IMR-90 (cell line): ENCODE results near the gene CCNQ. TPM values are rescaled to one million over a fixed set of nuclear protein-coding genes. Genes with fewer than 3 reads are reported as not detected.

Experiments
- ATAC-seq: fragments of 200-7000 bp; cut with Tn5 transposase; 2 replicates; pipeline ENCODE4 v1.9.1; 2020; ENCODE audit warnings: low read depth, mild to moderate bottlenecking, moderate library complexity
- BruUV-seq: library from RNA; stranded (reverse); fragments of 400-500 nt; replicated peaks from 2 replicates; lab custom pipeline; 2021; lab: Mats Ljungman, UMichigan
- CTCF ChIA-PET: fragments of 300-600 bp; formaldehyde crosslinking; extraction: SDS; loops from one replicate; lab custom pipeline; 2021; ENCODE audit warnings: antibody characterized with exemption; lab: Yijun Ruan, JAX
- POLR2A ChIA-PET: fragments of 300-600 bp; sonication (Branson Sonifier 250); formaldehyde crosslinking; loops from one replicate; lab custom pipeline; 2022; ENCODE audit warnings: antibody characterized with exemption; ENCODE audit not compliant: unreplicated experiment; lab: Charles Lee
- DNase-seq: peaks from one replicate; pipeline ENCODE4 v3.0.0; 2013
- H2AFZ ChIP-seq: replicated peaks from 2 replicates; pipeline ENCODE3; 2013; ENCODE audit warnings: low read length, mild to moderate bottlenecking; ENCODE audit not compliant: poor library complexity
- H2AK5ac ChIP-seq: 2 replicates; pipeline ENCODE4 v1.6.1; 2013; ENCODE audit warnings: low read depth, low read length, inconsistent platforms
- H2AK9ac ChIP-seq: replicated peaks from 2 replicates; pipeline ENCODE3; 2013; ENCODE audit warnings: mild to moderate bottlenecking, low read depth, low read length, moderate library complexity; ENCODE audit not compliant: poor library complexity
- H2BK120ac ChIP-seq: 2 replicates; pipeline ENCODE4 v1.6.1; 2013; ENCODE audit warnings: low read depth, low read length, inconsistent platforms
- H2BK15ac ChIP-seq: 3 replicates; pipeline ENCODE4 v1.6.1; 2013; ENCODE audit warnings: low read depth, low read length, inconsistent platforms
- H2BK20ac ChIP-seq: 2 replicates; pipeline ENCODE4 v1.6.1; 2013; ENCODE audit warnings: low read depth, mild to moderate bottlenecking, inconsistent platforms, low read length, moderate library complexity
- H2BK5ac ChIP-seq: 2 replicates; pipeline ENCODE4 v1.6.1; 2013; ENCODE audit warnings: mild to moderate bottlenecking, low read depth, low read length, inconsistent platforms; ENCODE audit not compliant: poor library complexity, severe bottlenecking
- H3K14ac ChIP-seq: replicated peaks from 2 replicates; pipeline ENCODE4 v1.6.1; 2013; ENCODE audit warnings: low read depth, low read length, inconsistent platforms
- H3K18ac ChIP-seq: 2 replicates; pipeline ENCODE4 v1.6.1; 2013; ENCODE audit warnings: low read depth, low read length, control low read depth
- H3K23ac ChIP-seq: 2 replicates; pipeline ENCODE4 v1.6.1; 2013; ENCODE audit warnings: low read depth, low read length, inconsistent platforms
- H3K27ac ChIP-seq: 2 replicates; pipeline ENCODE4 v1.5.1; 2013; ENCODE audit warnings: mild to moderate bottlenecking, control low read depth, low read length; ENCODE audit not compliant: insufficient read depth
- H3K27me3 ChIP-seq: 2 replicates; pipeline ENCODE4 v1.6.1; 2013; ENCODE audit warnings: low read length; ENCODE audit not compliant: control insufficient read depth, insufficient read depth
- H3K36me3 ChIP-seq: 2 replicates; pipeline ENCODE4 v1.6.1; 2013; ENCODE audit warnings: low read length, mixed read lengths; ENCODE audit not compliant: control insufficient read depth, insufficient read depth
- H3K4ac ChIP-seq: 2 replicates; pipeline ENCODE4 v1.6.1; 2013; ENCODE audit warnings: low read depth, low read length, inconsistent platforms
- H3K4me1 ChIP-seq: 2 replicates; pipeline ENCODE4 v1.6.1; 2013; ENCODE audit warnings: low read length, mixed read lengths; ENCODE audit not compliant: control insufficient read depth, insufficient read depth
- H3K4me2 ChIP-seq: 2 replicates; pipeline ENCODE4 v1.6.1; 2013; ENCODE audit warnings: low read depth, mild to moderate bottlenecking, control low read depth, low read length, moderate library complexity
- H3K4me3 ChIP-seq: 2 replicates; pipeline ENCODE4 v1.5.1; 2013; ENCODE audit warnings: low read depth, mild to moderate bottlenecking, control low read depth, low read length, moderate library complexity; ENCODE audit not compliant: insufficient read depth
- H3K56ac ChIP-seq: 2 replicates; pipeline ENCODE4 v1.6.1; 2013; ENCODE audit warnings: low read length, inconsistent platforms; ENCODE audit not compliant: insufficient read depth; ENCODE audit errors: extremely low read depth
- H3K79me1 ChIP-seq, 2 experiments: 2 replicates each; pipeline ENCODE4 v1.6.1; 2013; ENCODE audit warnings: low read length in 2 of 2, inconsistent platforms in 1 of 2, low read depth in 1 of 2
- H3K9ac ChIP-seq: 2 replicates; pipeline ENCODE4 v1.6.1; 2013; ENCODE audit warnings: low read depth, low read length, control low read depth
- H3K9me1 ChIP-seq: 2 replicates; pipeline ENCODE4 v1.6.1; 2013; ENCODE audit warnings: low read length, inconsistent platforms; ENCODE audit not compliant: insufficient read depth
- H3K9me3 ChIP-seq: 2 replicates; pipeline ENCODE4 v1.6.1; 2013; ENCODE audit warnings: low read length; ENCODE audit not compliant: control insufficient read depth, insufficient read depth
- H4K20me1 ChIP-seq: 2 replicates; pipeline ENCODE4 v1.6.1; 2013; ENCODE audit warnings: low read length, inconsistent platforms; ENCODE audit not compliant: insufficient read depth
- H4K5ac ChIP-seq: 2 replicates; pipeline ENCODE4 v1.6.1; 2013; ENCODE audit warnings: mild to moderate bottlenecking, low read depth, low read length, control low read depth
- H4K8ac ChIP-seq, 2 experiments: 2 replicates each; pipeline ENCODE4 v1.6.1; 2013; ENCODE audit warnings: low read depth in 2 of 2, low read length in 2 of 2, control low read depth in 1 of 2, inconsistent platforms in 1 of 2
- H4K91ac ChIP-seq: 2 replicates; pipeline ENCODE4 v1.6.1; 2013; ENCODE audit warnings: low read depth, low read length, inconsistent platforms; ENCODE audit not compliant: insufficient read depth
- ELK1 ChIP-seq: fragments of 150-350 bp; IDR thresholded peaks from 2 replicates; pipeline ENCODE4 v1.6.1; 2016; ENCODE audit warnings: low read depth, mild to moderate bottlenecking, low read length, moderate library complexity, borderline replicate concordance
- FOS ChIP-seq: fragments of 150-350 bp; IDR thresholded peaks from 2 replicates; pipeline ENCODE4 v1.6.1; 2016; ENCODE audit warnings: low read depth, low read length
- POLR2A ChIP-seq: IDR thresholded peaks from 2 replicates; pipeline ENCODE4 v1.6.1; 2012; ENCODE audit warnings: mild to moderate bottlenecking, low read depth, low read length
- RFX5 ChIP-seq: IDR thresholded peaks from 2 replicates; pipeline ENCODE4 v1.8.0; 2012; ENCODE audit warnings: low read depth, mild to moderate bottlenecking, low read length, moderate library complexity
- SMC3 ChIP-seq: fragments of 150-350 bp; IDR thresholded peaks from 2 replicates; pipeline ENCODE4 v1.6.1; 2016; ENCODE audit warnings: low read depth, mild to moderate bottlenecking, antibody characterized with exemption, low read length, moderate library complexity
- WGBS, 2 experiments: methylation state at CpG; one replicate each; pipeline versions ENCODE4 v1.1.5 to v1.1.7; 2013; ENCODE audit warnings: missing lambda C conversion rate in 2 of 2; ENCODE audit not compliant: insufficient read length in 1 of 2; ENCODE audit errors: extremely low coverage in 2 of 2; 5-methylcytosine and 5-hydroxymethylcytosine counted together
- dilution Hi-C: fragments of 300-500 bp; cut with HindIII; formaldehyde crosslinking; loops from one replicate; pipeline ENCODE4 v1.14.3; 2018; ENCODE audit warnings: low sequenced_read_pairs; ENCODE audit not compliant: unreplicated experiment
- in situ Hi-C: fragments of 300-500 bp; cut with MboI; formaldehyde crosslinking; loops from 3 replicates; pipeline ENCODE4 v1.14.3; 2019; ENCODE audit warnings: low sequenced_read_pairs, inconsistent platforms, mixed read lengths
- intact Hi-C: fragments of 100-400 bp; cut with micrococcal nuclease; formaldehyde crosslinking; loops from 2 replicates; pipeline ENCODE4 v1.10.0; 2022
- polyA plus RNA-seq, 3 experiments: library from polyadenylated mRNA; depleted of rRNA; stranded (reverse); fragments of >200 nt; gene quantifications; 2 replicates each; pipeline ENCODE4 v1.2.3, GENCODE V29; 2012; ENCODE audit warnings: low replicate concordance in 1 of 3
- total RNA-seq: library from RNA; depleted of rRNA; stranded (reverse); fragments of >200 nt; gene quantifications from 2 replicates; pipeline ENCODE4 v1.2.3, GENCODE V29; 2012
- TF ChIP-seq, protein P1 (sequence below): fragments of 150-350 bp; IDR thresholded peaks from 2 replicates; pipeline ENCODE4 v1.6.1; 2017; ENCODE audit warnings: mild to moderate bottlenecking, antibody characterized with exemption, low read length, low read depth

Gene CCNQ
- total and polyA plus RNA-seq, 2 of the 4 experiments (the other 2 are of a cell fraction): 27.6 to 35.2 TPM

DNA sequence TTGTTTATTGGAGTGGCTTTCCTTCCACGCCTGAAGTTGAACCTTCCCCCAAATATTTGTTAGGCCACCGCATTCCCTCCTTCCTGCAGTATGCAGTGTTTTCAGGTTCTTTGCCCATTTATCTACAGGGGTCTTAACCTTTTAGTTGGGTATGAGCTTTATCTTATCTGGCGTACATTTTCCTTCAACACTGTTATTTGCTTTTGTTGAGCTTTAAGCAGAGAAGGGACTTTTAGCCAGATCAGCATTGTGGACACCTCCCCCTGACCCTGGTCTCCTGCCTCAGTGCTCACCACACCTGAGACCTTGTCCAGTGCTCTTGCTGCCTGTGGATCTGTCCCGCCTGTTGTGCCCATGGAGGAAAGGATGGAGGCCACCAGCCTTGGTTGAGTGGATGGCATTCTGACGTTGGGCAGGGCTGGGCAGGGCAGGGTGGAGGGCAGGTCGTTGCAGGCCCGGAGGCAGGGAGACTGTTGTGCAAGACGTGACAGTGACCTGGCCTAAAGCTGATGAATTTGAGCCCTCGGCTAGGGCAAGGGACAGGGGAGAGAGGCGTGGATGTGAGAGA is 47.1 kb upstream of the CCNQ start:
- Histone ChIP-seq H2AK9ac (no peak overlapping the region), H3K56ac (no peak overlapping the region), H3K79me1 (no peaks in the 10 kb centered on the region), H3K4me1 (no peaks in the 10 kb centered on the region), H3K4me3 (no peak overlapping the region), H4K5ac (no peak overlapping the region), H2BK120ac (no peak overlapping the region), H3K4ac (no peak overlapping the region), H3K9ac (no peak overlapping the region), H3K4me2 (no peak overlapping the region), H3K14ac (no peak overlapping the region), H2AK5ac (no peak overlapping the region), H4K8ac (no peak overlapping the region), H2BK20ac (no peak overlapping the region), H3K9me3 (peaks cover 2% of the 10 kb centered on the region; the same call in 1 of the 2 replicates), H2BK5ac (no peak overlapping the region), H3K18ac (no peak overlapping the region), H3K27ac (no peak overlapping the region), H3K23ac (no peak overlapping the region), H3K9me1 (no peaks in the 10 kb centered on the region), H3K27me3 (peaks cover 59% of the 10 kb centered on the region), H2BK15ac (no peak overlapping the region), H2AFZ (no peak overlapping the region), H3K36me3 (no peaks in the 10 kb centered on the region), H4K91ac (no peak overlapping the region), H4K20me1 (no peaks in the 10 kb centered on the region)
- intact Hi-C loops: no loop called here
- no TSS peak for BruUV-seq
- TF ChIP-seq POLR2A: no peak
- no peak for TF ChIP-seq RFX5
- no peak for TF ChIP-seq SMC3
- TF ChIP-seq ELK1: no peak
- TF ChIP-seq, protein P1, sequence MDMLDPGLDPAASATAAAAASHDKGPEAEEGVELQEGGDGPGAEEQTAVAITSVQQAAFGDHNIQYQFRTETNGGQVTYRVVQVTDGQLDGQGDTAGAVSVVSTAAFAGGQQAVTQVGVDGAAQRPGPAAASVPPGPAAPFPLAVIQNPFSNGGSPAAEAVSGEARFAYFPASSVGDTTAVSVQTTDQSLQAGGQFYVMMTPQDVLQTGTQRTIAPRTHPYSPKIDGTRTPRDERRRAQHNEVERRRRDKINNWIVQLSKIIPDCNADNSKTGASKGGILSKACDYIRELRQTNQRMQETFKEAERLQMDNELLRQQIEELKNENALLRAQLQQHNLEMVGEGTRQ: no peak
- TF ChIP-seq FOS: no peak
- in situ Hi-C loops: no loop called here
- ChIA-PET CTCF (no interaction called here), POLR2A (no interaction called here)
- 27% methylated on average over 6 of the region's 10 CpGs; no CpG with 5 or more reads in 1 of the 2 experiments for WGBS, 2 experiments
- dilution Hi-C loops: no loop called here
- DNase-seq: no peak
- ATAC-seq: no peak
